Amygdala (tissue), 56 donors: ENCODE data around the gene LRP1B.
"Not testable (repeated sequence)": the region's sequence is repeated elsewhere in the genome, so short reads cannot be mapped to it uniquely, and the experiment has no call there.

Experiments used
- DNase-seq, 56 donors: peaks; one replicate each; lab custom pipeline; 2025; lab: John Stamatoyannopoulos, UW

The LRP1B gene

DNA sequence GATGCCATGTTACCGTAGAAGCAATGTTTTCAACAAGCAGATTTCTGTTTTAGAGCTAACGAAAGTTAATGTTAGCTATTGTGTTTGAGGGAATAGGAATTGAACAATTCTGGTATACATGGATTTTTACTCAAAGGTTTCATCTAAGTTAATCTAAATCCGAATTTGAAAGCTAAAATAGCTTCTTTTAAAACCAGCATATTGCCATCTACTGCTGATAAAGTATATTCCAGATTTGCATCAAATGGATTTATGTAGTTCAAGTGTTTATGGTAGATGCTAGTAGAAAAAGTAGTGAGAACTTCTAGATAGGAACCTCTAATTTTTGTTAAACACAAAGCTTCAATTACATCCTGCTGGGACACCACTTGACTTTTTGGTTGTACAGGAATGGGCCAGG, 1781.1 kb downstream of the LRP1B start:
- DNase-seq, result no peak

DNA sequence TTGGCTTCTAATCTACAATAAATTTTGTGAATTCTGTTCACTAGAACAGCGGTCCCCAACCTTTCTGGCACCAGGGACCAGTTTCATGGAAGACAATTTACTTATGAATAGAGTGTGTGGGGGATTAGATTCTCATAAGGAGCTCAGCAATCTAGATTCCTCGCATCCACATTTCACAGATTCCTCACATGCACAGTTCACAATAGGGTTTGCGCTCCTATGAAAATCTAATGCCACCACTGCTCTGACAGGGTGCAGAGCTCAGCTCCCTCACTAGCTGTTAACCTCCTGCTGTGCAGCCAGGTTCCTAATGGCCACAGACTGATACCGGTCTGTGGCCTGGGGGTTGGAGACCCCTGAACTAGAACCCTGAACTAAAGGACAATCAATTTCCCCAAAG, 1782.0 kb downstream of the LRP1B start:
- no peak for DNase-seq

DNA sequence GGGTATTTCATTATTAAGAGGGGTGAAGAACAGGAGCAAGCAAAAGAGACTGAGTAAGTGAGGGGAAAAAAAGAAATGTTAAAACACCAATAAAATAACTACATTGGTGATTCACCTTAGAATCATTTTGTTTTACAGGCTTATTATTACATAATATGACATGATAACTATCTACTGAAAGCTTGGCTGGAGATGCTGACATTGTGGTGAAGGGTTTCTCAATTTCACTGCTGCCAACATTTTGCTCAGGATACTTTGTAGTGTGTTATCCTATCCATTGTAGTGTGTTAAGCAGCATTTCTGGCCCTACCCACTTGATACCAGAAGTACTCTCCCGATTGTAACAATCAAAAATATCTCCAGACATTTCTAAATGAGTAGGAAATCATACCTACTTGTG, 1786.0 kb downstream of the LRP1B start:
- no peak for DNase-seq

DNA sequence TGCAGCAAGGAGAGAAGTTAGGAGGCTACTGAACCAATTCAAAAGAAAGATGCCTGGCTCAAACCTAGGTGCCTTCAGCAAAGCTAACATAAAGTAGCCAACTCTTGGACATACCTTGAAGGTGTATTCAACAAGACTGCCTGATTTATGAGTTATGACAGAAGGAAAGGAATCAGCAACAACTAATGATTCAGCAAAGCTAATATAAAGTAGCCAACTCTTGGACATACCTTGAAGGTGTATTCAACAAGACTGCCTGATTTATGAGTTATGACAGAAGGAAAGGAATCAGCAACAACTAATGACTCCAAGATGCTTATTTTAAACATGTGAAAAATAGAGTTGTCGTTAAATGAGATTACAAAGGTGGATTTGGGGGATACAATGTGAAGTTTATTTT, 1786.5 kb downstream of the LRP1B start:
- not testable (repeated sequence) for DNase-seq

DNA sequence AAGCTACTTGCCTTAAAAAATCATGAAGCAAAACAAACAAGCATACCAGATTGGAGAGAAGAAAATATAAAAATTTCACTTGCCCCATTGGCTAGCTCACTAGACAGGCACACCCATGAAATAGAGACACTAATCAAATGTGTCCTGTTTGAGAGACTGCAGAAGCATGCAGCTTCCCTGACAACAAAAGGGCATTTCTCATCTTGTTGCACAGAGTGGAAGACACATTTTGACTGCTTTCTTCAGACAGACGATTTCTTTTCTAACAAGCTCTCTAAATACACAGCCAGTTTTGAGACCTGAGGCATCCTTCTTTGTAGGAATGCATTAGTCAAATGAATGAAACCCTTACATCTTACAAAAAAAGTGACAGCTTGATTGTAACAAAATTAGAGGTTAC, 1792.0 kb downstream of the LRP1B start:
- no peak for DNase-seq

DNA sequence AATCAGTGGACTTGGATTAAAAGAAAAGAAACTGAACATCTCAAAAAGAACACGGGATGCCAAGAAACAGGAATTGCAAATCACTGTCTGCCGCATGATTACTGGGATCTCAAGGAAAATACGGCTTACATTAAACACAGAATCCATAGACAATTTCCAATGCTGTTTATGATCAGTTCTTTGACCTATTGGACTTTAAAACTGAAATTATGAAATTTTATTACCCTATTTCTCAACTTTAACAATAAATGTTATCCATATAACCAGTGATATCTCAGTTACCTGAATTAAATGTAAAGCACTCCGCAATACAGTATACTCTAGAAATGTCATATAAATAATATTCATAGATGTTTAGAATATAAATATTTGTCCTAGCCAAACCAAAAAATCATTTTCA, 1793.8 kb downstream of the LRP1B start:
- DNase-seq, result no peak

DNA sequence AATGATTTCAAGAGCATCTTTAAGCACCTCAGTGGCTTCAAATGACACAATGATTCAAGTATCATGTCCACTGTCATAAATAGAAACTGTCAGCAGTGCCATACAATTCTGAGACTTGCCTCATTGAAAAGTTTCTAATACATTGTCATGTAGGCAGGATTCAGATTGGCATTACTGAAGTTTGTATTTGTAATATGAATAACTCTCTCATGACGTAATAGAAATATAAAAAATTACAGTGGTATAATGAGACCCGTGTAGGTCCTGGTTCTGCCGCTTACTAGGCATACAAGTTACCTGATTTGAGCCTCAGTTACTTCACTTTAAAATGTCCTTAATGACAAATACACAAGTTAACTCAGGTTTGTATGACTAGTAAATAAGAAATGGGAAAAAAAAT, 1814.5 kb downstream of the LRP1B start:
- DNase-seq, result no peak

DNA sequence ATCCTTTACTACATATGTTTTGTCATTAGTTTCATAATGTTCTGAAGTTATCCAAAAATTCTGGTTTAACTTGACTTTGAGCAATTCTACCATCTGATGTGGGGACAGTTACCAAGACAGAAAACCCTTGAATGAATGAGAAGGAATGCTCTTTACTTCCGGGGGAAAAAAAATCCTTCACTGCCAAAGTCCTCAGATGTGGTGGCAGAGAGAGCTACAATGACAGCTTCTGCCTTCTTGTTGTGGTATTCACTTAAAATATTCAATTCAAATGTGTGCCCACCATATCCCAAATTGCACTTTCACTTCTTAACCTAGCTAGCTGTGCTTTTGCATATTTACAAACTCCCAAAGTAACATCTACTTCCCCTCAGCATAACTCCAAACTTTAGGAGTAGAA, 1818.9 kb downstream of the LRP1B start:
- no peak for DNase-seq

DNA sequence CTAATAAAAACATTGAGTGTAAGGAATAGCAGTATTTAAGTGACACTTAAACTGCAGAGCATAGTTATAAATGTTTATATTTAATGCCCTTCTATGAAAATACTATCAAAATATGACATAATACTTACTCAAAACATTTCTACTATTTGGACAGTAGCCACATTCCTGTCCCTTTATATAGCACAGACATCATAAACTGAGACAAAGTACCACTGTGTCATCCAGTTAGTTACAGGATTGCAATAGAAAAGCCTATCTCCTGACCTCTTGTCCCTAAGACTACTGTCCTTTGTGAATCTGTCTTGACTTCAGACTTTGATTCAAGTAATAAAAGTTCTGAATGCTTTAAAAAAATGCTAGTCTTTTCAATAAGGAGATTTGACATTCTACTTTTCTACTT, 1822.1 kb downstream of the LRP1B start:
- DNase-seq, result no peak

DNA sequence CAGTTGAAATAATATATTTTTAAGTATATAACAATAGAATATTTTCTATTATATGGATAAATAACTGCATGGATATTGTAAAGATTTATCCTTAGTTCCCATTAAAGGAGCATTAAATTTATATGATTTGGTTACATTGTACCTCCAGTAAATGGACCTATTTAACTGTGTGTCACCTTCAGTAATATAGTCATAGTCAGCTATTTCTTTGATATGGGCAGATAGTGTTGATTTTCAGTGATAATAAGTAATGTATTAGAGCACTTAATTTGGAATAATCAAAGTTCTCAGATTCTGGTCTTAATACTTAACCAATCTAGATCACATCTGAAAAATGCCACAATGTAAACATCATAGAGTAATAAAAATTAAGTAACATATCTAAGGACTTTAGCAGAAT, 1823.3 kb downstream of the LRP1B start:
- no peak for DNase-seq

DNA sequence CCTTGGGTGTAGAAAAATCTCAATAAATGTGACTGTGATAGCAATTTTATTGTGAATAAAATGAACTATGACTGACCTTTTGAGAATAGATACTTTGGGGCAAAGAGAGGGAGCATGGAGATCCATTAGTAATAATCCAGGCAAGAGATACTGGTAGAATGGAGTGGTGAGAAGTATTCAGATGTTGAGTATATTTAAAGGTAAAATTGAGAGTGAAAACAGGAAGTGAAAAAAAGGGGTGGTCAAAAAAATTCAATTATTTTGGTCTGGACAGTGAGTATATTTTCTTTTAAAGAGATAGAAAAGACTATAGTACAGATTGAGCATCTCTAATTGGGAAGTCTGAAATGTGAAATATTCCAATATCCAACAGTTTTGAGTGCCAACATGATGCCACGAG, 1835.0 kb downstream of the LRP1B start:
- no peak for DNase-seq

DNA sequence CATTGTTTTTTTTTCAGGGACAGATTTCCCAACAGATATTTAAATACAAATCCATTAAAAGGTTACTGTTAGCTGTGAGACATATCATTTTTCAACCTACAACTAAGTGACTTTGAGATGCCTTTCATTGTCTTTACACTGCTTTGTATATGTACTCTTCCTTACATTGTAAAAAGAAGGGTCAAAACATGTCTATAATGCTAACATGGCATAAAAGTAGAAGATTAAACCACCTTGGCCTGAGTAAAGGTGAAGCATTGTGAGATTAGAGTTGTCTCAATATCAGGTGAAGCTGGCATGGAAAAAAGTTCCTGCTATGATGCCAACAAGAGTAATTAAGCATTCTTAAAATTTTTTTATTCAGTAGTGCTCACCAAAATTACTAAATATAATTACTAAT, 1842.1 kb downstream of the LRP1B start:
- no peak for DNase-seq

DNA sequence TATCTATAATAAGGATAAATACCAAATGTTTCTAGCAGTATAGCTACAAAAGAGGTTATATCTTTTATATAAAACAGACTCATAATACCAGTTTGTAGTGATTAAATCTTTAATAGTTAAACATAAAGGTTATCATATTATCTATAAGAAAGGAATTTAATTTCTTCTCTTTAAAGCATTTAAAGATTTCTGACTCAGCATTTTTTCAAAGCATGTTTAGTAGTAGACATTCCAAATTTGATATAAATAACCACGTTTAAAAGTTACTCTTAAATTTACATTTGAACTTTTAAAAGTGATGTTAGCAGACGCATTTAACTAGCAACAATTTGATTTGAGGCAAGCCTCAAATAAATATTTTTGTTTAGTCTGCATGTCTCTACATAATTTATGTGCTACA, 1842.6 kb downstream of the LRP1B start:
- DNase-seq, result no peak

DNA sequence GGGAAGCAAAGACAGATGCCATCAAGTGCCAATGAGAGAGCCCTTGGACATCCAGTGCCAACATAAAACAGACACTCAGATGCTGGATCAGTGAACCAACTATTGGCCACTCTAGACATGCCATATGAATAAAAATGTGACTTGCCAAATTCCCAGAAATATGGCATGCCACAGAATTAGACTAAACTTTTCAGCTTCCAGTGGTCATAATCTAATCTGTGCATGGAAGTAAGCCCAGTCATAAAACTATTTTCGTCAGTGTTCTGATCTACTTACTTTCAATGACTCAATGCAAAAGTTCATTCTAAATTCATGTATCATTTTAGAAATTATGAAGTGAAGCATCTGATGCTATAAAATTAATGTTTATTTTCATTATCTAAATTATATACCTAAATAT, 1844.4 kb downstream of the LRP1B start:
- DNase-seq, result no peak

DNA sequence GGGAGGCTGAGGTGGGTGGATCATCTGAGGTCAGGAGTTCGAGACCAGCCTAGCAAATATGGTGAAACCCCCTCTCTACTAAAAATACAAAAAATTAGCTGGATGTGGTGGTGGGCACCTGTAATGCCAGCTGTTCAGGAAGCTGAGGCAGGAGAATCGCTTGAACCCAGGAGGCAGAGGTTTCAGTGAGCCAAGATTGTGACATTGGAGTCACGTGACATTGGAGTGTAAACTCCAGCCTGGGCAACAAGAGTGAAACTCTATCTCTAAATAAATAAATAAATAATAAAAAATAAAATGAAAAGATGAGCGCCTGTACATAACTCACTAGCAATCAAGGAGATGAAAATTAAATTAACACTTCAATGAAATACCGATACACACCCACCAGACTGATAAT, 1853.5 kb downstream of the LRP1B start:
- not testable (repeated sequence) for DNase-seq

DNA sequence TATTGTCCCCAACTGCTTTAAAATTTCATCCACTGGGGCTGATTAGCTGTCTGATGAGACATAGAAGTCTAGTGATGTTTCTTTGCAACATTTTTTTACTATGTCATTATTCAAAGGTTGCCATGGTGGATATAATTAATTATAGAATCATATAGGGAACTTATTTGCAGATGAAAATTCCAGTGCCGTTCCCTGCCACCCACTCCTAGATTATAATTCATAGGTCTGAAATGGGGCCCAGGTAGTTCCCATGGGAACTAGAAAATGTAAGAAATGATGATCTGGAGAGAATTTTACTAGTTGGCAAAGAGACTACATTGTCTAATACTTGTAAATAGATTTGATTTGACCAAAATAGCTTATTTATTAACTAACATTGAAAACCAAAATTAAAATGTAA, 1854.2 kb downstream of the LRP1B start:
- DNase-seq, result peak in 1 of 56 donors; percentile 1

DNA sequence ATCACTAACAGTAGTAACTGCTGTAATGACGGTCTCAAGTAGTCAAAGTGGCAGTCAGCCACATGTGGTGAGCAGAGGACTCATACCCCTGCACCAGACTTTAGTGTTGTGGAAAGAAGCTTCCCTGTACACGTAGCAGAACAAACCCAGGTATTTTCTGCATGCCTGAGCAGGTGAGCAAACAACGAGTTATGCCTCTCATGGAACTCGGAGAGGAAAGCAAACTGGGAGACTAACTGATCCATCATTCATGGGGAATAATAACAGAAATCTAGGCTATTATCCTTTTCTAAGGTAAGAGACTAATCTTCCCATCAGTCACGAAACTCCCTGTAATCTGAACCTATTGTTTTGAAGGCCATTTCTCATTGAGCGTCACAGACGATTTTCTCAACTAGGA, 1855.4 kb downstream of the LRP1B start:
- DNase-seq, result no peak

DNA sequence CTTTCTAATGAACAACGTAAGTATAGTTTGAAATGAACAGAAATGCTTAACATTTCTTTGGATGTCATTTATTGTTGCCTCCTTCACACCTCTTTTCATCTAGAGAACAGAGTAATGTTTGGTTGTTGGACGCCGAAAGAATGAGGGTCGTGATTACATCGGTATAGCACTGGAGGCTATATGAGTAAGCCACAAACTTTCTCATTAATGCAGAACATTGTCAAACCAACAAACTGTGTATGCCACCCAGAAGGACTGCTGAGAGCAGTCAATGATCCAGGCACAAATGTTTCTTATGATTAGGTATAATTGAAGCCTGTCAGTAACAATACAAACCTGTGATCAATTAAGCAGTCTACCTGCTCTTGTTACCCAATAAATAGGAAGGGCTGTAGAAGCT, 1855.9 kb downstream of the LRP1B start:
- no peak for DNase-seq

DNA sequence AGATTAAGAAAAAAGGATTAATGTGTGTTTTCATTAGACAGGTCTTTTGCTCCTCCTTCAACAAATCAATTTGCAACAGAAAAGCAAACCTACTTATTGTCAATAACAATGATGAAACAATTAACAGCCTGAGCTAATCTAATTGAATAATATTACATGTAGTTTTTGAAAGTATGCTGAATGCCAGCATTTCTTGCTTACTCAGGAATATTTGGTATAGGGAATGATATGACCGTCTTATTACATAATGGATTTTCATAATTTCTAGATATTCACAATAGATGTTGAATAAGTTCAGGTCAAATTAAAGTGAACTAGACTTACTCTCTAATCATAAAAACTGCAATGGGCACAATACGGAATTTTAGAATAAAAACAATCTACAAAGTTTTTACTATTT, 1856.9 kb downstream of the LRP1B start:
- DNase-seq, result no peak

DNA sequence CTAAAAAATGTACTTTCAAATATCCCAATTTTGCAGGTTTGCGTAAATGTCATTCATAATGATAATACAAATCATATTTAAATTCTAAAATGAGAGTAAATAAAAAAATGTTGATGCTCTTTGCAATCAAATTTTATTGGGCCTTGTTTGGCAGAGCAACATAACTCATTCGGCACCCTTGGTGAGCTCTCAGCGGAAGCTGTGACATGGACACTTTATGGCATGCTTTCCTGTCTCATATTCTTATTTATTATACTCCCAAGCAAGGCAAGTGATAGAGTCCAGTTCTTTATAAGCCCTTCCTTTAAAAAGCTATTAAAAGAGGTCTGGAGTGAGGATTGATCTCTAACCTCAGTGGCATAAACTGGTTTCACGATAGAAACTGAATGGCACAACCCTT, 1857.4 kb downstream of the LRP1B start:
- no peak for DNase-seq

DNA sequence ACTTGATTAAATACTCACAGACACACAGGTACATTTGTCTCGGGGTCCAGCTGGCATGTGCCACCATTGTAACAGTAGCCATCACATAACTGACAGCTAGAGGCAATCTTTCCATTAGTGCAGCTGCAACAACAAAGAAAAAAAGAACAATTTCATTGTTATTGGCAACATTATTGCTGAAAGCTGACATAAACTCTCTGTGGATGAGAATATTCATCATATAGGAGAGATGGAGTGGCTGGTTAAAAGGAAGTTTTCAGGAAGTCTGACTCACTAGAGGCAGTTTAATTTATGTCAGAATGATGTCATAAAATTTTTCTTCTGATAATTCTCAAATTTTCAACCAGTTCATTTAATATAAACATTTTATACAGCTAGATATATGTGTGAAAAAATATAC, 1860.6 kb downstream of the LRP1B start:
- DNase-seq, result peak in 1 of 56 donors; percentile 2

DNA sequence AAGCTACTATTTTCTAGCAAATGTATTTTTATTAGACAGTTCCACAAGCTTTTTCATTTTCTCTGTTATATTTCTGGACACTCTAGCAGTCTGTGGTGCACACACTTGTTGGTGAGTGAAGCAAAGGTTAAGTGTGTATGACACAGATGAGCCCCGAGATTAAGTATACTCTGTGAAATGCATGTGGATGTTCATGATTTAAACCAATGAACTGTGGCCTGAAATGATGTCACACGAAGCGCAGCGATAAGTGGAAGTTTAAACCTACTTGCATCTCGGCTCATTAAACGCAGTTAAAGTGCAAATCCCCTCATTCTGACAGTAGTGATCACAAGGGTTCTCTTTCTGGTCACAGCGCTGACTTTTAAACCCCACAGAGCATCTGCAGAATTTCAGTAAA, 1861.8 kb downstream of the LRP1B start:
- no peak for DNase-seq

DNA sequence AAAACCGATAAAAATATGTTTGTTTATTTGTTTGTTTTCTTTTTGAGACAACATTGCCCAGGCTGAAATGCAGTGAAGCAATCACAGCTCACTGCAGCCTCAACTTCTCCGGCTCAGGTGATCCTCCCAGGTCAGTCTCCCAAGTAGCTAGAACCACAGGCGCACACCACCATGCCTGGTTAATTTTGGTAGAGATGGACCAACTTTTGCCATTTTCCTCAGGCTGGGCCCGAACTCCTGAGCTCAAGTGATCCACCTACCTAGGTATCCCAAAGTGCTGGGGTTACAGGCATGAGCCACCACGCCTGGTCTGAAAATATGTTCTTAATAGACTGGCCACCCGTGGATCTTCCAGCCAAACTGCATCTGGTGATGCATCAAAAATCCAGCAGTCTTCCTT, 1867.9 kb downstream of the LRP1B start:
- DNase-seq, result no peak
